G401 (cell line): ENCODE measurements around the gene MAPK13. TPM values are rescaled to one million over a fixed set of nuclear protein-coding genes. Genes with fewer than 3 reads are reported as not detected.
"Not testable (repeated sequence)": the region's sequence is repeated elsewhere in the genome, so short reads cannot be mapped to it uniquely, and the experiment has no call there.

ENCODE experiments used
- DNase-seq: peaks from one replicate; pipeline ENCODE4 v3.0.0-alpha.2; 2015; ENCODE audit warnings: low spot score
- in situ Hi-C: cut with HindIII; loops from 2 replicates; pipeline ENCODE4 v1.10.0; 2016; ENCODE audit warnings: low sequenced_read_pairs, mixed read lengths
- total RNA-seq: library from RNA; depleted of rRNA; stranded (reverse); fragments of >200 nt; shearing (Covaris generic); gene quantifications from 2 replicates; pipeline ENCODE4 v1.2.3, GENCODE V29; 2014

The MAPK13 gene
- total RNA-seq, 1 experiment from 2014 or later = 0.07 TPM

DNA sequence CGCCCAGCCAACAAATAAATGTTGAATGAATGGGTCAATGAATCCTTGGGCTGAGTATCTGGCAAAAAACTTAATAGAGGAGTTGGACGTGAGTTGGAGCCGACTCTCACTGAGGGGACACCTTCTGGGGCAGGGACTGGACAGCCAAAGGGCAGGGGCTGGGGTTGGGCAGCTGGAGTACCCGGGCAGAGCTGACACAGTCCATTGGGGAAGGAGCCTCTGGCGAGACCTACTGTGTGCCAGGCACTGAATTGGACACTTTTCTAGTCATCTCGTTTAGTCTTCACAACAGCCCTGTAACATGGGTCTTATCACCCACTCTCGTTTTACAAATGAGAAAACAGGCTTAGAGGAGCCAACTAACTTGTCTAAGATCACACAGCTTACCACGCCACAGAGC lies 4.7 kb upstream of the MAPK13 start:
- no peak for DNase-seq
- in situ Hi-C loops = no loop called here

DNA sequence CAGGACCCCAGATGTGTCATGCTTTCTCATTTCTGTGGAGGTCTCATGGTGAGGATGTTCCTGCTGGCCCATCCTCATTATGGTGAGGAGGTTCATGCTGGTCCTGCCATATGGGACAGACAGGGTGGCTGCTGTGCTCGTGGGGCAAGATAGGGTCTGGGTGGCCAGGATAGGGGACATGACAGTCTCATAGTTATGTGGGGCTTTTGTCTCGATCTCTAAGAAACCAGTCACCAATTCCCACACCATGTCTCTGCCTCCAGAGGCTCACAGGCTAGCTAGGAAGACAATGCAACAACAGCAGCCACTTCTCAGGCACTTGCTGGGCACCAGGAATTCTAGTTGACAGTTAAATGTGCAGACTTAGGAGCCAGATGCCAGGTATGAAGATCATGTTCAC lies 4.2 kb upstream of the MAPK13 start:
- DNase-seq = no peak
- in situ Hi-C loops = no loop called here

DNA sequence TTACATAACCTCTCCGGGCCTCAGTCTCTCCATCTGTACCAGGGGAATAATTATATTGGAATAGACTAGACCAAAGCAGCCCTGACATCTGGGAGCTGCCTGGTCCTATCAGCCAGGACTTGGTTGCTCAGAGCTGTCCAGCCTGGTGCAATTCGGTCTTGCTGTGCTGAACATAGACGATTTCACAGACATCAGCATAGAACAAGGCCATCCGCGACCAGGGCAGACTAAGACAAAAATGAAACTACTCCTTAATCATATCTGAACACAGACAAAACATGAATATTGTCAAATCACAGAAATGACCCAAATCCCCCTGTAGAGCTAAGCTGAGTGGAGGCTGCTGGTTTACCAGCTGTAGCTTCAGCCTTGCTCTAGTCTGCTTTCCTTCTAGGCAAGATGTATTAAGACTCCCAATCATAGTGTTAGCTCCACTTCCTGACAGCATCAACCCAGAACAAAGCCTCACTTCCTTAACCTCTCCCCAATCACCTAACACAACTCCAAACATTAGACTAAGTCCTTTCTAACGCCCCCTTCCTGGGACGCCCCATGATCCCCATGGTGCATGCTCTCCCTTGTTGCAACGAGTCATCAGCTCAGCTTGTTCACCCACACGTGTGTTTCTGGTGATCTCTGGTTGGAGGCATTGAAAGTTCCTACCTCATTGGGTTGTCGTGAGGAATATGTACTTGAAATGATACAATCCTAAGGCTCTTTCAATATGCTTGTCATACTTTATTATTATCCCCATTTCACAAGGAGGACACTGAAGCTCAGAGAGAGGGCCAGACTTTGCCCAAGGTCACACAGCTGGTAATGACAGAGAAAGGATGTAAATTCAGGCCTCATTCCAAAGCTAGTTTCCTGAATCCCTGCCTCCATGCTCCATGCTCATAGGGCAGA lies 3.5 kb upstream of the MAPK13 start:
- no peak for DNase-seq
- in situ Hi-C loops = no loop called here

DNA sequence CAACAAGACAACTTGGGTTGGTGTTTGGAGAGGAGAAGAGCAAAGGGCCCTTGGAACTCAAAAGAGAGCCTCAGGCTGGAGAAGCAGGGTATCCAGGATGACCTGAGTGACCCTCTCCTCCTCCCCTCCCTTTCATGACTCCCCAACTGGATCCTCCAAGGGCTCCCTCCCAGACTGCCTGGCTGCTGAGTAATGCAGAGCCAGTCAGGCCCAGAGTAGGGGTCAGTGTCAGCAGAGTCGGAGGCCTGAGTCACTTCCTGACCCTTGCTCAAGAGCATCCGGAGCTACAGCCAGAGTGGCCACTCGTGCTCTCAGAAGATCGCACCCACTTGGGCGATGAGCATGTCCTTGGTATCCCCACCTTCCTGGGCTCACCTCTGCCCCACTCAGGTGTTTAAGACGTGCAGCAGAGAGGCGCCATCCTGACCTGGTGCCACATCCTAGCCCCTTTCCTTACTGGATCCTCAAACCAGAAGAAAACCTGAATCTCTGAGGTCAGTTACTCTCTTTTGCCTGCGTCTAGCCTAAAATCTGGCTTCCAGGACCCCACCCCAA lies 2.8 kb upstream of the MAPK13 start:
- in situ Hi-C loops = no loop called here
- DNase-seq = no peak

DNA sequence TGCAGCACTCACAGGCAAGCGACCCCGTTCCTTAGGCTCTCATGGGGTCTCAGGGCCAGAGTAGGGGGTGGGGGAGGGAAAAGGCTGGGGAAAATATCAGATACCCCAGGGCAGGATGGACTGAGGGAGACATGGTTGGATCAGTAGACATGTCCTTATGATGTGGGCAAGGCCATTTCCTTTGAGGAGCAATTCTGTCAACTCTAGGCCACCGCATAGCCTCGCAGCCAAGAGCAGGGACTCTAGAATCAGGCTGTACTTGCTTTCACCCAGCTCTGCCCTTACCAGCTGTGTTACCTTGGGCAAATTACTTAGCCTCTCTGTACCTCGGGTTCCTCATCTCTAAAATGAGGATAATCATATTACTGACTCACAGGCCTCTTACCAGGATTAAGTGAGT lies 2.2 kb upstream of the MAPK13 start:
- DNase-seq = no peak
- in situ Hi-C loops = no loop called here

DNA sequence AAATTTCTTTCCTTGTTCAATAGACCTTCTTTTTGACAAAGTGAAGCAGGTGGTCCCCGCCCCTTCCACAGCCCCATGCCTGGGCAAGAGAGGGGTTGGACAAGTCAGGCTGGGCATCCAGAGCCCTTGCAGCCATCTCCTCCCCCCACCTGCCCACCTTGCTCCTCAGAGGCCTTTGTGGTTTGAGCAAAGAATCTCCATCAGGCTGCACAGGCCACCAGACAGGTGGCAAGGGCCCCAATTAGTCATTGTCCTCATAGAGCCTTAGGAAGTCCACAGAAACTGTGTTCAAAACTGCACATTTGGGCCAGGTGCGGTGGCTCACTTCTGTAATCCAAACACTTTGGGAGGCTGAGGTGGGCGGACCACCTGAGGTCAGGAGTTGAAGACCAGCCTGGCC lies 1.5 kb upstream of the MAPK13 start:
- in situ Hi-C loops = no loop called here
- DNase-seq = no peak

DNA sequence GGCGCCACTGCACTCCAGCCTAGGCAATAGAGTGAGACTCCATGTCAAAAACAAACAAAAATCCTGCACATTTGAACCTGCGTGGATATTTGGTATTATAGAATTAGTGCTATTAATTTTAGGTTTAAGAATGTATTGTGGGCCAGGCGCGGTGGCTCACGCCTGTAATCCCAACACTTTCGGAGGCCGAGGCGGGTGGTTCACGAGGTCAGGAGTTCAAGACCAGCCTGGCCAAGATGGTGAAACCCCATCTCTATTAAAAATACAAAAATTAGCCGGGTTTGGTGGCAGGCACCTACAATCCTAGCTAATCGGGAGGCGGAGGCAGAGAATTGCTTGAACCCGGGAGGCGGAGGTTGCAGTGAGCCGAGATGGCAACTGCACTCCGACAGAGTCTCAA lies 979 bp upstream of the MAPK13 start:
- DNase-seq, in situ Hi-C loops: not testable (repeated sequence)

DNA sequence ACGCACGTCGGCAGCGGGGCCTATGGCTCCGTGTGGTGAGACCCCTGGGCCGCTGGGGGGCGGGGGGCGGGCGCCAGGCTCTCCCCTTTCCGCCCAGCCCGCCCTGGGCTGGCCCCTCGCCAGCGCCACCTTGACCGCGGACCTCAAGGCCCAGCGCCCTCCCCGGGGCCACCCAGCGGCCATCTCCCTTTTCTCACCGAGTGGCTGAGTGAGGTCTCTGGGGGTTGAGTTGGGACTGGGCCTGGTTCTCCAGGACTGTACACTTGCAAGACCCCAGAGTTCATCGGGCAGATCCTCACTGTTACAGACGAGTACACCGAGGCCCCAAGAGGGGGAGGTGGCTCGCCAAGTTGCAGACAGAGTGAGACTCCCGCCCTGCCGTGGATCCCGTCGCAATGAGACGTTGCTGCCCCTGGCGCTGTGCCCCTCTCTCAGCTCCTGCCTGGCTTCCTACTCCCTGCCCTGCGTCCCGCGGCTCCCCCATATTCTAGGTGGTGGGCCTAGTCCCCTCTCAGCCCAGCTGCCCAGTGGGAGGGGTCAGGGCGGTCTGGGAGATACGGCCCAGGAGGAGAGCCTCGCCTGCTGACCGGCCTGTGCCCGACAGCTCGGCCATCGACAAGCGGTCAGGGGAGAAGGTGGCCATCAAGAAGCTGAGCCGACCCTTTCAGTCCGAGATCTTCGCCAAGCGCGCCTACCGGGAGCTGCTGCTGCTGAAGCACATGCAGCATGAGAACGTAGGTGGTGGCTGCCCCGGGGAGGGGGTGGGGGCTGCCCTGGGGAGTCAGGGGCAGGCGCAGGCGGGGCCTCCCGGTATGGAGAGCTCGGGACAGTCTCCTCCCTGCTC lies 576 bp downstream of the MAPK13 start:
- DNase-seq = no peak
- in situ Hi-C loops = no loop called here

DNA sequence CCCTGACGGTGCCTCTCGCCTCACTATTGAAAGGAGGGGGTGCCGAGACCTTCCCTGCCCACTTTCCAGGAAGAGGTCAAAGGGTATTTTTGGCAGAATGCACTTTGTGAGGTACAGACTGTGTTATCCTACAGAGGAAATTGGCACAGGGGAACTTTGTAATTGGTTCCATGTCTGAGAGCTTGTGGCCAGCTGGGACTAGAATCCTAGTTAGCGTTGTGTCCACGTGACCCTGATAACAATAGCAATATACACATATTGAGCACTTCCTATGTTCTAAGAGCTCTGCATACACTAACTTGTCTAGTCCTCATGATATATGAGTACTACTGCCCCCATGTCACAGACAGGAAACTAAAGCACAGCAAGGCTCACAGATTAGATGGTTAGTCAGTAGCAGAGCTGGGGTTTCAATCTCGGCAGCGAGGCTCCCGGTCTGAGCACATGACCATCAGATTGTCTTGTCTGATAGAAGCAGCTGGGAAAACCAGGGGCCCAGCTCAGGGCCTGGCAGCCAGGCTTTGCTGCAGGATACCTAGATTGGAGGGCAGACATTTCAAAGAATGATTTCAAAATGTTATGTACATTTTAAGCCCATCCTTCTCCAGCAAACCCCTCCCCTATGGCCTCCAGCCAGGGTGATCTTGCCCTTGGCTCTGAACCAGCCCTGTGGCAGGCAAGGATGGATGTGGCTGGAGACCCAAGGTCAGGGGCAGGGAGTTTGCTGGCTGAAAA lies 1.4 kb downstream of the MAPK13 start:
- in situ Hi-C loops = no loop called here
- no peak for DNase-seq

DNA sequence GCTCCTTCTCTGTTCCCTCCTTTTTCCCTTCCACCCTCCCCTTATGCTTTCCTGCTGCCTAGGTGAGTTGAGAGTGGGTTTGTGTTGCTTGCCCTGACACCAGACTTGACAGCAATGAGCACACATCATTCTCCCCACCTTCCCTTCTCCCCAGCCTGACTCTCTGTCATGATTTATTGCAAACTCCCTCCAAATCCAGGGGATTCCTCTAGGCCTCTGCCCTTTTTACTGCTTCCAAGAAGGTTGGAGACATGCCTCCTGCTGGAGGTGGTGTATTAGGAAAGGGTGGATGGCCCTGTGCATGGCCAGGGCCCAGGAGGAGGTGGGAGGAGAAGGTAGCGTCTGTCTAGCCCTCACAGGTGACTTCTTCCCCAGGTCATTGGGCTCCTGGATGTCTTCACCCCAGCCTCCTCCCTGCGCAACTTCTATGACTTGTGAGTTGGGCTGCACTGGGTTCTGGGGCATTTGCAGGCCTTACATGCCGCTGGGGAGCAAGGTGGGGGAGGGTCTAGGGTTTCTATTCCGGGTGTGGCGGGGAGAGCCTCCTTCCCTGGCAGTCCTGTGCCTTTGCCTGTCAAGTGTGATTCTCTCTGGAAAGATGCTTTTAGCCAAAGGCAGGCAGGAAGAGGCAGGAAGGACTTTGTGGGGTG lies 2.1 kb downstream of the MAPK13 start:
- in situ Hi-C loops = no loop called here
- DNase-seq = no peak

DNA sequence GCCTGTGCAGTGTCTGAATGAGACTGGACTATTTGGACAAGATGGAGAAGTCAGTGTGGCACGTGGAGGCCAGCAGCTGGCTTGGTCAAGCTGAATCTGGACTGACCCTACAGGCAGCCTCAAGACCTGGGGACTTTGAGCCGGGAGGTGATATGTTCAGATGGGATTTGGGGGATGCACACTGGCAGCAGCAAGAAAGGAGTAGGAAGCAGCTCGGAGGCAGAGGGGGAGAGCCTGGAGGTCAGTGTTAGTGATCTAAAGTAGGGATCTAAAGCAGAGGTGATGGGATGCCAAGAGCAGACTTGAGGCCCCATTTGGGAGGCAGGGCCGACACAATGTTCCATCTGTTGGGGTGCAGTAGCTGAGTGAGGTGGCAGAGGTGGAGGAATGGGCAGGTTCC lies 2.8 kb downstream of the MAPK13 start:
- in situ Hi-C loops = no loop called here
- no peak for DNase-seq

DNA sequence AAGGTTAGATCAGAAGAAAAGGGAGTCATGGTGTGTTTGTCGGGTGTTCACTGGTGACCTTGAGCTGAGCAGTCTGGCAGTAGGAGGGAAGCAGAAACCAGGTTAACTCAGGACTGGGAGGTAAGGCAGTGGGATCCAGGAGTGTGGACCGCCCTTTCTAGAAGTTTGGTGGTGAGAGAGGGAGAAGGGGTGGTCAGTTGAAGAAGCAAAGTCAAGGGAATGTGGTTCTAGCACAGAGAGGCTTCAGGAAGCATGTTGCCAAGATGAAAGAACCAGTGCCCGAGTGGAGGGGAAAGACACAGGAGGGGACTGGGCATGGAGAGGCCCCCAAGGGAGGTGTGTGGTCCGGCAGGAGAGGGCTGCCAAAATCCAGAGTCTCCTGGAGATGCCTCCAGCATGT lies 3.6 kb downstream of the MAPK13 start:
- in situ Hi-C loops = no loop called here
- DNase-seq = no peak

DNA sequence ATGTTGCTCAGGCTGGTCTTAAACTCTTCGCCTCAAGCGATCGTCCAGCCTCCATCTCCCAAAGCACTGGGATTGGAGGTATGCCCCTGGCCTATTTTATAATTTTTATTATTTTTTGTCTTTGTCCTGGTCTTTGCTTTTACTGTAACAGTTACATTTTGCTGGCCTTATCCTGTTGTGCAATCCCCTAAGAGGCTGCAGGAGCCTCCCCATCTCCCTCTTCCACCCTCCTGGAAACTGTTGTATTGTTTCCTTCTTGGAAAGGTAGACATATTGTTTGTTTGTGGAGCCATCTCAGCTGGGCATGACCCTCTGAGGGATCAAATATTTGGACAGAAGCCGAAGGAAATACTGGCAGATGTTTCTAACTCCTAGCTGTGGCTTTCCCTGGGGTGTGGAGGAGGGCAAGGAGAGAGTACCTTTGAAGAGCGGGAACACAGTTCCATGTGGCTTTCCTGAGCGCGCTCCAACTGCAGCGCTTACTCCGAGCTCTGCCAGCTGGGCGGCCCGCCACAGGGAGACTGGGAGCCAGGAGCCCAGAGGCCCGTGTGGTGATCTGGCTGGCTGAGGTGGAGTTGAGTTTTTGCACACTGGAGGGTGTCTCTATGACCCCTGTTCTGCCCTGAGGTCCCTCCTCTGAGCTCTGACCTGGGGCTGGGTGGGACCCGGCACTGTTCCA lies 4.9 kb downstream of the MAPK13 start:
- in situ Hi-C loops = no loop called here
- peak; percentile 72 for DNase-seq

DNA sequence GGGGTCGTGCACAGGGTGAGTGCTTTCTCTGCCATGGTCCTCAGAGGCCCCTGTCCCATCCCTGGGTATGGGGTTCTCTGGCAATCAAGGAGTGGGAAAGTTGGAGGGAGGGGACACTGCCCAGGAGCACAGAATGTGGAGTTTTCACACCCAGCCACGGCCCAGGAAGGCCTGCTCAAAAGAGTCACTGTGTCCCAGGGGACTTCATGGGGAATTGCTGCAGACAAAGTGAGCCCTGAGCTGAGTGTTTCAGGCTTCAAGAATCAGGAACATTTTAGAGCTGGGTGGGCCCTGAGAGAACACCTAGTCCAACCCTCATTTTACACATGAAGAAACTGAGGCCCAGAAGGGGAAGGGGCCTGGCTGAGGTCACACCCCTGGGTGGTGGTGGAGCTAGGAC lies 5.7 kb downstream of the MAPK13 start:
- in situ Hi-C loops = no loop called here

DNA sequence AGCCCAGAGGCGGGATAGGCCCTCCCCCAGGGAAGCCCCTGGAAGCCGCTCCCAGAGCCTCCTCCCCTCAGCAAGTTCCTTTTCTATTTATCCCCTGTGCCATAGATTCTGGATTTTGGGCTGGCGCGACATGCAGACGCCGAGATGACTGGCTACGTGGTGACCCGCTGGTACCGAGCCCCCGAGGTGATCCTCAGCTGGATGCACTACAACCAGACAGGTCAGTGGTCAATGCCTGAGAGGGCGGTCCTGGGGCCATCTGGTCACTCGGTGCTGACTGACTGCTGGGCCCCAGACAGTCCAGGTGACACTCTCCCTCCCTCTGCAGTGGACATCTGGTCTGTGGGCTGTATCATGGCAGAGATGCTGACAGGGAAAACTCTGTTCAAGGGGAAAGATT lies 6.2 kb downstream of the MAPK13 start:
- in situ Hi-C loops = no loop called here
- no peak for DNase-seq

More for the DNA sequence above, 5.7 kb downstream of the MAPK13 start:
- no peak for DNase-seq

DNA sequence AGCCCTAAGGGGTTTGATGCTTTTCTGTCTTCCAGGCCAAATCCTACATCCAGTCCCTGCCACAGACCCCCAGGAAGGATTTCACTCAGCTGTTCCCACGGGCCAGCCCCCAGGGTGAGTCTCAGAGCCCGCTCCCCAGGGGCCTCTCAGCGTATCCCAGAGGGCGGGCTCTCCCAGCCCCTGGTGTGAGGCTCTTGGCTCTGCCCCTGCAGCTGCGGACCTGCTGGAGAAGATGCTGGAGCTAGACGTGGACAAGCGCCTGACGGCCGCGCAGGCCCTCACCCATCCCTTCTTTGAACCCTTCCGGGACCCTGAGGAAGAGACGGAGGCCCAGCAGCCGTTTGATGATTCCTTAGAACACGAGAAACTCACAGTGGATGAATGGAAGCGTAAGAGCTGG lies 8.4 kb downstream of the MAPK13 start:
- in situ Hi-C loops = no loop called here
- DNase-seq = no peak

DNA sequence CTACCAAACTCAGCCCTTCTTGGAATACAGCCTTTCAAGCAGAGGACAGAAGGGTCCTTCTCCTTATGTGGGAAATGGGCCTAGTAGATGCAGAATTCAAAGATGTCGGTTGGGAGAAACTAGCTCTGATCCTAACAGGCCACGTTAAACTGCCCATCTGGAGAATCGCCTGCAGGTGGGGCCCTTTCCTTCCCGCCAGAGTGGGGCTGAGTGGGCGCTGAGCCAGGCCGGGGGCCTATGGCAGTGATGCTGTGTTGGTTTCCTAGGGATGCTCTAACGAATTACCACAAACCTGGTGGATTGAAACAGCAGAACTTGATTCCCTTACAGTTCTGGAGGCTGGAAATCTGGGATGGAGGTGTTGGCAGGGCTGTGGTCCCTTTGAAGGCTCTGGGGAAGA lies 9.1 kb downstream of the MAPK13 start:
- in situ Hi-C loops = no loop called here

DNA sequence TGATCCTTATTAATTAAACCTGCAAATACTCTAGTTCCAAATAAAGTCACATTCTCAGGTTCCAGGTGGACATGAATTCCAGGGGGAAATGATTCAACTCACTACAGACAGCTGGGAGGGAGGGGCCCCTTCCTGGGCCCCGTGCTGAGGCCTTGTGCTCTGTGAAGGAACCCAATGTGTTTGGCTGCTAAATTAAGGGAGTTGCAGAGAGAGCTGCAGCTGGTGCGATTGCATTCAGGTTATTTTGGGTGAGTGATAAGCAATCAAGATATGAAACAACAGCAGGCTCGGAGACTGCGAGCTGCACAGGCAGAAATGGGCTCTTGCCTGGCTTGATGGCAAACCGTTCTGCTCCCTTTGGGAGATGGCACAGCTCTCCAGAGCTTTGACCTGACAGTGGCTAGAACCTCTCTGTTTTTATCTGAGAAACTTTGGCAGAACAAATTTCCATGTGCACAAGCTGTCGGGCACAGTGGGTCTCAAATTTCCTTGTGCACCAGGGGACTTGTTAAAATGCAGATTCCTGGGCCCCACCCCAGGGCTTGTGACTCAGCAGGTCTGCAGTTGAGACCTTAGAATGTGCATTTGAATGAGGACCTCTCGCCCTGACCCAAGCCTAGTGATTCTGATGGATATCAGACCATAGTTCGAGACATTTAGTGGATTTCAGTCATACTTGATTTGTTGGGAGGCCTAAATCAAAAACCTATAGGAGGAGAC lies 9.8 kb downstream of the MAPK13 start:
- in situ Hi-C loops = no loop called here
- no peak for DNase-seq

More for the DNA sequence above, 9.1 kb downstream of the MAPK13 start:
- DNase-seq = no peak
